Femur (tissue), 1 donor: ENCODE data around the gene NINJ1.
A peak's percentile ranks its signal among the peaks of the same experiment; 100 is the strongest.

Experiments used
- DNase-seq: peaks from one replicate; pipeline ENCODE4 v3.0.0-alpha.2; 2017

Gene NINJ1

DNA sequence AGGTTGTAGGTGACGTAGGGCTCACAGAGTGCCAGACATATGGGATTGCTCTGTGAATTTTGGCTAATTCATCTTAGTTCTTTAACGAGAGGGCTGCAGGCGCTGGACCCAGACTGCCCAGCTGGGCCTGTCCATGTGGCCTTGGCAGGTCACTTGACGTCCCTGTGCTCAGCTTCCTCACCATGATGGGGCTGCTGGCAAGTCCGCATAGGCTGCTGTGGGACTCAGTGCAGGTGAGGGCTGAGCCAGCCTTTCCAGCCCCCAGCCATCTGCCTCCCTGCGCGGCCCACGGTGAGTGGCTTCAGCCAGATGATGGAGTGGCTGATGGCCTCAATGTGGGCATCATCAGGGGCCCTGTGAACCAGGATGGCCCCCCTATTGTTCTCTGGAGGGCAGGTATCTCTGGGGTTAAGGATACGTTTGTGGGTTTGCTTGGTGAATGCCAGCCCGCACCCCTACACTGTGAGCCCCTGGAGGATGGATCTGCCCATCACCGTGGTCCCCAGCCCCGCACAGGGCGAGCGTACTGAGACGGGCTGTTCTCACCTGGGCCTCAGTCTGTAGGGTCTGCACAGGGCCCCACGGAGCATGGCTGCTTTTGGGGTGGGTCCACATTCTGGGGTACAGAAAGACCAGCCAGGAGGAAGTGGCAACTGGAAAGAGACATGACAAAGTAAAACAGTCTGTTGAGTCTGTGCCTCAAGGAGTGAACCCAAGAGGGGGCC lies 34.3 kb downstream of the NINJ1 start:
- DNase-seq = peak; percentile 17

DNA sequence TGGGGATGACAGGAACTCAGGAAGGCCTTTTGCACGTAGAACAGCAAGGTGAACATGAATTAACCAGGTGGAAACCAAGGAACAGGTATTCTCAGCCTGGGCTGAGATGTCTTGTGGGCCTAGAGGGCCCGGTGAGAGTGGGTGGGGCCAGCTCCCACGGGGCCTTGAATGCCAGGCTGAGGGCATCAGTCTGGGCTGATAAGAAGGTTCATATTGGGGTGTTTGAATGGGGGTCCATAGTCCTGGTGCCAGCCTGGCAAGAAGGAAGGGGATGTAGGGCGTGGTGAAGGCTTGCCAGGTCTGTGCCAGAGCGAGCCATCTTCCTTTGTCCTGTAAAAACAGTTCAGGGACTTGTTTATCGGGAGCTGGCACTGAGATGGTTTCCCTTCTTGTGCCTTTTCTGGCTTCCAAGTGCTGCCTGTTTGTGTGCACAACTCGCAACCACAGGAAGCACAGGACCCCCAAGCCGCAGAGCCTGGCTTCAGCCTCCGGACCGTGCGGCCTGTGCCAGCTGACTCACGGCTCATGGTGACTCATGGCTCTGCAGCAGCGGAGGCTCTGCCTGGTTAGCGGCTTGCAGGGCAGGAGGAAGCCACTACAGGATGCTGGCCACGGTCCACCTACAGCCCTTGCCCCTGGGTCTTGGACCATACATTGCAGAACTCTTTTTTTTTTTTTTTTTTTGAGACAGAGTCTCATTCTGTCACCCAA lies 35.7 kb downstream of the NINJ1 start:
- peak; percentile 91 for DNase-seq

DNA sequence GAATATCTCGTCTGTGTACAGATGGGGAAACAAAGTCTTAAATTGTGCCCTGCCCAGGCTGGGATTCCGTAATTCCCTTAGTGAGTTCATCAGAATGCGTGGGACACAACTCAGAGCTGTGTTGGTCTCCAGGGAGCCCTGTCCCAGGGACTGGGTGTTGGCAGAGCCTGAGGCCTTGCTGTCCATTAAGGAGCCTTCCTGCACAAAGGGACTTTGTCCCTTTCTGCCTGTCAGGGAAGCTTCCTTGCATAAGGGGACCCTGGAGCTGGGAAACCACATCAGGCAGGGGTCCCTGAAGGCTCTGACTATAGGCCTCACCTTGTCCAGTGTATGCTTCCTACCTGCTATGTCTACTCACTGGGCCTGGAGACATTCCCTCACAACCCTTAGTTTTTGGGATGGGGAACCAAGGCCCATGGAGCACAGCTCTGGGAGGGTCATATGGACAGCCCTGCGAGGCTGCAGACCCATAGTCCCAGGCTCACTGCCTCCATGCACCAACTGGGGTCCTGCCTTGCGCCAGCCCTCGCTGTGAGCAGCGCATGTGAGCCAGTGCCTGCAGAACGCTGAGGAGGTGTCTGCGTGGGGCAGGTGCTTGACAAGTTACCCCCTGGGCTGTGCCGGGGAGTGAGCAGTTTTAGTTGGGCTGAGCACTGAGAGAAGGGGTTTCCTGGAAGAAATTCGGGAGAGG lies 36.4 kb downstream of the NINJ1 start:
- DNase-seq = peak; percentile 42

DNA sequence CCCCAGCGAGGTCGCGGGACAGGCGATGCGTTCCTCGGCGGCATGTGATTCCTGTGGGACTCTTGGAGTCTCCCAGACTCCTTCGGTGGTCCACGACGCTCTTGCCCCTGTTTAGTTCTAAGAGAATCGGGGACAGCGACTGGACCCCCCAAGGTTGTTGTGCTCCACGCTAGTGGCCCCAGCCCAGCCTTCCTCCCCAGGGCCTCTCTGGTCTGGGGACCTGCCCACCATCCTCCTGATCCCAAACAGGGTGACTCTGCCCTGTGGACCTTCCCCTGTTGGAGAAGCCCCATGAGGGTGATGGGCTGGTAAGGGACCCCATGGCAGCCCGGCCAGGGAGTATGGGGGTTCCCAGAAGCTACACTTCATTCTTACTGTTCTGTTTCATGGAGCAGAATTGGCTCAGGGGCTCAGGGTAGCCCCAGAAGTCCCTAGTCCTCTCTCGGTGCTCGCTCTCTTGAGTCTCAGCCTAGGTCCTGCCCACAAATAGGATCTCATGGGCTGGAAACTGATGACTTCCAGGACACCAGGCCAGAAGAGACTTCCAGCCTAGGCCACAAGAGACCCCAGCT lies 37.2 kb downstream of the NINJ1 start:
- DNase-seq = no peak

DNA sequence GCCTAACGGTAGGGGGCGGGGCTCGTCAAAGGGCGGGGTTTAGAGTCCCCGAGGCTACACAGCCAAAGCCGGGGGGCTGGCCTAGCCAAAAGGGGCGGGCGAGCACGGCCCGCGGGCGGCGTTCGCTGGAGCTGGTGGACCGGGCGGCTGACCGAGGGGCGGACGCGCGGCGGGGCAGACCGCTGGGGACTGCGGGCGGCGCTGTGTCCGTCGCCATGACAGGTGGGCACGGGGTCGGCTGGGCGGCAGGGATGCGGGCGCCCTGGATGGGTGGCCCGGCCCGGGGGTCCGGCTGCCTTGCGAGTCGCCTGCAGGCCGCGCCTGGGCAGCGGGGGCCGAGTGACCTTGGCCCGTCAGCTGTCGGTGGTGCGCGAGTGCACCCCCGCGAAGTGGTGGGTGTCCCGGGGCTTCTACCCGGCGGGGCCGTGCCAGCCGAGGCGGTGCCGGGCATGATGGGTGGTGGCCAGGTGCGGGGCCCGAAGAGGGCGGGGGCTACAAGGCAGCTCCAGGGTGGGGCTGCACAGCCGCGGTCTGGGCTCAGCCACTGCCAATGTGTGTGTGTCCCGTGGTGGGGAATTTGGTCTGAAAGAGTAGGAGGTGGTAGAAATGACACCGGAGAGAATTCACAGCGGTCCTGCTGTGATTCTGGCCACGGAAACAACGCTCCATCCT lies 37.8 kb downstream of the NINJ1 start, which contains the start of gene CARD19:
TSS of gene CARD19 (plus strand) at position 87 of the 672 bp plus-strand sequence. CDS start at position 216, 129 bp downstream.
- peak; percentile 83 for DNase-seq

DNA sequence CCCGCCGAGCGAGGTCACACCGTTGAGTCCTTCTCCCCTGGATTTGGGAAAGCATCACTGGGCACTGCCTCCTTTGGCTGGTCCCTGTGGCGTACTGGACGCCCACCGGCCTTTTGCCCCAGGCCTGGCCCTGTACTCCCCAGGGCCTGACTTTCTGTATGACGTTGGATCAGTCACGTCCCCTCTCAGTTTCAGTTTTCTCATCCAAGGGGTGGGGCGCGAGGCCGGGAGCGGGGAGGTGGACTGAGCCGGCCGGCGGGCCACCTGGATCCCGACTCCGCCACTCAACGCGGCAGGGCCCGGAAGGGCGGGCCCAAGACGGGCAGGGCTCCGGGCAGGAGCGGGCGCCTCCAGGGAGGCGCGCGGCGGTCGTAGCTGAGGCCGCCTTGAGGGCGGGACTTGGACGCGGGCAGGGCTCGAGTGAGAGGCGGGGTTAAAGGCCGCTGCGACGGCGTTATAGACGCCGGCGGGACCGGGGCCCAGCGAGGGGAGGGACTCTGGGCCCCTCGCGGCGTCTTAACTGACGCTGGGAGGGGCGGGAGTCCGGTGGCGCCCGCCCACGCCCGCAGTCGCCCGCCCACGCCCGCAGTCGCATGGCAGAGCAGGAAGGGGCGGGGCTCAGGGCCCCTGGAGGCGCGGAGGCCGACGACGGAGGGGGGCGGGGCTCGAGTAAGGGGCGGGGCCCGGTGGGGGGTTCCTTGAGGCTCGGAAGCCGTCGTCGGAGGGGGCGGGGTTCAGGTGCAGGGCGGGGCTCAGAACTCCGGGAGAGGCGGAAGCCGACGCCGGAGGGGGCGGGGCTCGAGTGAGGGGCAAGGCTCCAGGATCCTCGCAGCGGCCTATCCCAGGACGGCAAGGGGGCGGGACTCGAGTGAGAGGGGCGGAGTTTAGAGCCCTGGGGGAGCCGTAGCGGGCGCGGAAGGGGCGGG lies 38.6 kb downstream of the NINJ1 start:
- peak; percentile 100 for DNase-seq

DNA sequence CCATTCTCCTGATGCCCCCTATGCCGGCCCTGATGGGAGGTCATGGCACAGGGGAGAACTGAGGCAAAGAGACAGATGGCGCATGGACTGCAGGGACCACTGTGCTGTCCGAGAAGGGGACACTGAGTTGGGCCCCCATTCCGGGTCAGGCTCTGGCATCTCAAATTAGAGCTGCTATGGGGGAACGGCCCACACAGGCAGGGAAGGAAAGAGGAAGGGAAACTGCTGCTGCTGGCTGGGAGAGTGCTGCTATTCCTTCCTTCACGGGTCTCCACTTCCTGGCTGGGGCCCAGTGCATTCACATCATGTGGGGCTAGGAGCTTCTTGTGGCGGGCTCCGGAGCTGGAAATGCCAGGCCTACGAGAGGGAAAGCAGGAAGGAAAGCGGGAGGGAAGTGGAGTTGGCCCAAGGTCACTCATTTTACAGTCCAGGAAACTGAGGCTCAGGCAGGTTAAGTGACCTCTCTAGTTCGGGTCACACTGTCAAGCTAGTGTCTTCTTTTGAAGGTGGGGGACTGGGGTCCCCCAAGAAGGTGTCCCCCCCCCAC lies 39.3 kb downstream of the NINJ1 start:
- DNase-seq = peak; percentile 85

DNA sequence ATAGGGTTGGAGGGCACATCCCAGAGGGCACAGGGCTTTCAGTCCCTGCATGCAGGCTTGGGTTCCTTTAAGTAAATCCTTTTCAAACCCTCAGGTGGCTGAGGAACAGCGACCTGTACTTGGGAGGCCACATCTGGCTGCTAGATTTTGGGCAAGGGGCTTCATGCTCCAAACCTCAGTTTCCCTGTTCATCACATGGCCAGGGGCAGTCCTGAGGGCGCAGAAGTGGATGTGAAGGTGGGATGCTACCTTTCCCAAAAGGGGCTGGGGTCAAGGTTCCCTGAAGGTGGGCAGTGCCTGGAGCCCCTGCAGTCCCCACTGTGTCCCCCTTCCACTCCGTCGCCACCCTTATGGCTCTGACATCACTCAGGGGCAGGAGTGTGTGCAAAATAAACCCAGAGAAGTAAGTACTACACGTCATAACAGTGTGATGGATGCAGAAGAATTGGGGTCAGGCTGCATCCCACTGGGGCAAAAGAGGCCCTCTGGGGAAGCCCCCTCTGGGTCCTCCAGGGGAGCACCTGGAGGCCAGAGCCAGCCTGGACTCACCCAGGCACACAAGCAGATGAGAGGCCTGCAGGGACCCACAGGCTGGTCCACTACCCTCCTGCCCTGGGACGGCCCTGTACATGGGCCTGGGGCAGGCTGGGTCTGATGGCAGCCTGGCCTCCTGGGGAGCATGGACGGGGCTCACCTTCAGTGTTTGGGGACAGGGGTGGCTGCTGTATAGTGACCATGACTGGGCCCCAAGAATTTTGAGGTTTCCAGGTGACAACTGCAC lies 40.0 kb downstream of the NINJ1 start:
- peak; percentile 47 for DNase-seq

DNA sequence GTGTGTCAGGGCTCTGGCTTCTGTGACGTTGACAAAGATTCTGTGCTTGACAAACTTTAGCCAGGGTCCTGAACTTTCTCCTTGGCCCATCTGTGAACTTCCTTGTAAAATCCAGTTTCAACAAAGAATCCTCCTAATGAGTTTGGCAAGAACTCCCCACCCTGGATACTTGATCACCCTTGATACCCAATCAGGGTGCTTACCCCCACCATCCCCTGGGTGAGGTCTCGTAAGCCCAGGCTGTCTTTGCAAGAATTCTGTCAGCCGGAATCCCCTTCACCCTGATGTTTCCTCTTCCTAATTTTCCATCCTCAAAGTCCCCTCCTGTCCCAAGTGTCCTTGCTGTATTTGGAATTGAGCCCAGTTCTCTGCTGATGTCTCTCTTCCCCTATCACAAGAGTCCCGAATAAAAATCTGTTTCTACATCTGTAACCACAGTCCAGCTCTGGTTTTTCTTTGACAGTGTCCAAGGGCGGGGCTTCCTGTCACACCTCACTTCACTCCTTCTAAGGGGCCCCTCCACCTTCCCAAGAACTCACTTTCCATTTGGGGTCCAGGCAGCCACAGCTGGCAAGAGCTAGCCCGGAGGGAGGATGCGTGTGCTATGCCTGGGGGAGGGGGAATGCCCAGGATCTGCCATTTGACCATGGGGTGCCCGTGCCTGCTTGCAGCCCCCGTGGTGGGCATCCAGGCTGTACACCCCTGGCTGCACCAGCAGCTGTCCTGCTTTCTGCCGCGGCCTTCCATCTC lies 40.7 kb downstream of the NINJ1 start:
- DNase-seq = peak; percentile 40

DNA sequence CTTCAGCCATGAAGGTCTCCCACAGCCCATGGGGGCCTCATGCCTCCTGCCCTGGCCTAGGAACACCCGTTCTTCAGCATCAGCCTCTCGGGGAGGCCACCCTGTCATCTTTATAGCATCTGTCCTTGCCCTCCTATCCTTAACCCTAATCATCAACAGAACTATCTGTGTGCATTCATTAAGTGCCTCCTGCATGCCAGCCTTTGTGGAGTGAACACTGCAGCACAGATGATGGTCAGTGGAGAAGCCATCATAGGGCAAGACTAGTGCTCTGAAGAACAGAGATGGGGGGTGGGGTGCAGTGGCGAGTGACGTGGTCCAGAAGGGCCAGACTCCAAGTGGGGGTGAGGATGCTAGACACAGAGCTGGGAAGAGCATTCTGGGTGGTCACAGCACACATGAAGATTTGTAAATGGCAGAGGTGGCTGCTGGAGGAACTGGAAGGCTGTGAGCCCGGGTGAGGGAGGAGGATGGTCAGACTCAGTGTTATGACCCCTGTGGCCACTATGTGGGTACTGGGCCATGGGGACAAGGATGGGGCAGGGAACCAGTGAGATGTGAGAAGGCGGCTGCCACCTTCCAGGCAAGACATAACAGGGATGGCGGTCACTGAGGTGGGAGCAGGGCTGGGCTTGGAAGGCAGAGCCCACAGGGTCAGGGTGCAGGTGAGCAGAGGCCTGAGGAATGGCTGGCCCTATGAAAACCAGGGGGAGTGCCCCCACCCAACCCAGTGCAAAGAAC lies 41.6 kb downstream of the NINJ1 start:
- DNase-seq = peak; percentile 20

DNA sequence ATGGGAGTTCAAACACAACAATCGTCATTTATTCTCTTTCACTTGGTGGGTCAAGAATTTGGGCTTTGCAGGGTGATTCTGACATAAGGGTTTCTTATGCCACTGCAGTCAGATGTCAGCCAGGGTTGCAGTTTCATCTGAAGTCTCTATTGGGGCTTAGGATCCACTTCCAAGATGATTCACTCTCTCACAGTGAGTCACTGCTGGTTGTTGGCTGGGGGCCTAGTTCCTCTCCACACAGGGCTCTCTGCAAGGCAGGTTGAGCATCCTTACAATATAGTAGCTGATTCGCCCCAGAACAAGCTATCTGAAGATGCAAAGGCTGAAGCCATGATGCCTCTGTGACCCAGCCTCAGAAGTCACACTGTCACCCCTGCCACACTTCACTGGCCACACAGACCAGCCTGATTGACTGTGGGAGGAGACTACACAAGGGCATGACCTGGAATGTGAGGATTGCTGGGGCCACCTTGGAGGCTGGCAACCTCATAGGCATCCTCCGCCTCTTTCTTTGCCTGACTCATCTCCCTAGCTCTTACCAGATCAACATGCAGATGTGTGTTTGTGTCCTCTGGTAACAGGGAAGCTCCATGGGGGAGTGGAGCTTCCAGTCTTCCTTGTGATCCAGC lies 42.5 kb downstream of the NINJ1 start:
- peak; percentile 34 for DNase-seq

DNA sequence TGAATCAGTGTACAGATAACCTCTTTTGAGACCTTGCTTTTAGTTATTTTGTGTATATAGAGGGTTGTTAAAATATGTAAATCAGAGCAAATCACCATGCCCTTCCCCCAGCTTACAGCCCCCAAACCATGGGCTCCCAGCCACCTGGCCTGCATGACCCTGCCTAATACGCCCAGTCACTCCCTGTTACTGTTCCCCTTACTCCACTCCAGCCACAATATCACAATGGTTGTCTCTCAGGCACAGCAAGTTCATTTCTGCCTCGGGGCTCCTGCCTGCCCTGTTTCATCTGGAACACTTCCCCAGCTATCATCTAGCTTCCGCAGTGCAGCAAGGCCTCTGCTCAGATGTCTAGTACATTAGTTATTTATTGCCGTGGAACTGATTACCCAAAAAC lies 43.0 kb downstream of the NINJ1 start:
- peak; percentile 15 for DNase-seq

DNA sequence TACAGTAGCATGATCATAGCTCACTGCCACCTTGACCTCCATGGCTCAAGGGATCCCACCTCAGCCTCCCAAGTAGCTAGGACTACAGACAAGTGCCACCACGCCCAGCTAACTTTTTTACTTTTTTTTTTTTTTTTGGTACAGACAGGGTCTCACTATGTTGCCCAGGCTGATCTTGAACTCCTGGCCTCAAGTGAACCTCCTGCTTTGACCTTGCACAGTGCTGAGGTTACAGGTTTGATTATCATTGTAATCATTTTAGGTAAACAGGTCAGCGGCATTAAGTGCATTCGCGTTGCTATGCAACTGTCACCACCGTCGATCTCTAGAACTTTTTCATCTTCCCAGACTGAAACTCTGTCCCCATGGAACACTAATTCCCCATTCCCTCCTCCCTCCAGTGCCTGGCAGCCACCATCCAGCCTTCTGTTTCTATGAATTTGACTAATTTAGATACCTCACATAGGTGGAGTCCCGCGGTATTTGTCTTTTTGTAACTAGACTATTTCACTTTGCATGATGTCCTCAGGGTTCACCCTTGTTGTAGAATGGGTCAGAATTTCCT lies 43.9 kb downstream of the NINJ1 start:
- no peak for DNase-seq

DNA sequence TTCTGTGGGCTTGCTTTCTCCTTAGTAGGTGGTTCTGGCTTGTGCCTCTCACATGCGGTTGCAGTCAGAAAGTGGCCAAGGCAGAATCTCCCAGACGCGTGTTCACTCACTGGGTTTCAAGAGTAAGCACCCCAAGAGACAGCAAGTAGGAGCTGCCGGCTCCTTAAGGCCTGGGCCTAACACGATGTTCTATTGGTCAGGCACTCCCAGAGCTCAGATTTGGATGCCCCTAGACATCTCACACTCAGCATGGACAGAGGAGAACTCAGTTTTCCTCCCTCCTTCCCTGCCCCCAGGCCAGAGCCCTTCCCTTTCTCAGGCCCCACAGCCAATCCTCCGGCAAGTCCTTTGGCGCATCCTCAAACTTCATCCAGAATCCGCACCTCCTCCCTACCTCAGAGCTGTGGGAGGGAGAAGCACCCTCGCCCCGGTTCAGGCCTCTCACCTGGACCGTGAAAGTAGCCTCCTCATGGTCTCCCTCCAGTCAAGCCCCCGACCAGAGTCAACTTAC lies 44.5 kb downstream of the NINJ1 start:
- peak; percentile 18 for DNase-seq

DNA sequence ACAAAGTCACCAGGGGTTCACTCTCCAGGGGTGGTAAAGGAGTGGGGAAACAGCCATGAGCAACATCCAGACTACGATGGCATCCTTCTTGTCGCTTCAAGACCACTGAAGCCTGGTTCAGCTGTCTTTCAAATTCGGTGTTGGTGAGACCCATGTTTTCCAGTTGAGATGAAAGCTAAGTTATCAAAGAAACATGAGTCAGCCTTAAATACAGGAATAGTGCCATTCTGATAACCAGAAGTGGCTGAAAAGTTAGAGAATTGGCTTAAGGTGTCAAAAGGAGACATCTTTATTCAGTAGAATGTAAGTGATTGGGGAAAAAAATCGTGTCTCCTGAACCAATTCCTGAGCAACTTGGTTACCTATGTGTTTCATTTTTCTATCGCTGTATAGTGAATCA lies 45.0 kb downstream of the NINJ1 start:
- DNase-seq = no peak

DNA sequence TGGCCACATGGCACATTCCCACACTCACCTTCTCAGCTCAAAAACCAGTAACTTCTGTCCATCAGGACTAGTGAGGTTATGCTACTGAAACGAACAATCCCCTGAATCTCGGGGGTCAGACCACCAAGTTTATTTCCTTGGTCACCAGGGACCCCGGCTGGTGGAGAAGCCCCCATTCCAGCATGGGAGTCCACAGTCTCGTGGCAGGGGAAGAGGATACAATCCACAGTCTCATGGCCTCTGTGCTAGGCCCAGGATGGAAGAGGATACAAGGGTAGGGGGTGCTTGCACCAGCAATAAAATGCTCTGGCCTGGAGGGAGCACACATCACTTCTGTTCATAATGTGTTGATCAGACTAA lies 45.4 kb downstream of the NINJ1 start:
- DNase-seq = peak; percentile 7

DNA sequence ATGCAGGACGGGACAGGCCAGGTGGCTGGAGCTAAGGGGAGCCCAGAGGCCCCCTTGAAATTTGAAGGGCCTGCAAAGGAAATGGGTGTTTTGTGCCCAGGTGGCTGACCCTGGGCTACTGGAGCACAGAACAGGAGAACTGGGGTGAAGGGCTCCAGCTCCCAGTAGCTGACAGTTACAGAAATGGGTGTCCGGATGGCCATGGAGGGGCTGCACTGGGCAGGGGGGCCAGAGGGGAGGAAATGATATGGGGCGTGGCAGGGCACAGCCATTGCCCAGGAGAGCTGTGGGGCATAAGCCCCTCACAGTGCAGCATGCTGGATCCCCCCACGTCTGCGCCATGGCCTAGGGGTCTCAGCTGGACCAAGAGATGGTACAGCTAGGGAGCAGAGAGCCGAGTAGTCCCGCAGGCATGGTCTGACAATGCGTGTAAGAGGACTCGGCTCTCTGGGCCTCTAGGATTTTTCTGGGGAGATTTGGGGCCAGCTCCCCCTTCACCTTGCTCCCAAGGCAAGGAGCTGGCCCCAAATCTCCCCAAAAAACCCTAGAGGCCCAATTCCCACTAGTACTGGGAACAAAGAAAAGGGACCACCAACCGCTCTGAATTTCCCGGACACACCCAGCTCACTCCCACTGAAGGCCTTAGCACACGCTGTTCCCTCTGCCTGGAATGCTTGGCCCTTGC lies 45.9 kb downstream of the NINJ1 start:
- DNase-seq = peak; percentile 8
